Mucosa of descending colon (tissue), 3 donors: ENCODE results near the gene TIPRL. TPM values are rescaled to one million over a fixed set of nuclear protein-coding genes. Genes with fewer than 3 reads are reported as not detected.

ENCODE experiments used
- ATAC-seq: fragments of 200-7000 bp; cut with Tn5 transposase; one replicate; pipeline ENCODE4 v1.9.1; 2020; ENCODE audit warnings: mild to moderate bottlenecking, moderate library complexity
- DNase-seq, 3 donors: peaks; one replicate each; pipeline ENCODE4 v3.0.0-alpha.2; 2020
- H3K36me3 ChIP-seq: fragments of 200-600 bp; one replicate; pipeline ENCODE4 v1.8.0; 2021; ENCODE audit warnings: low read depth, mild to moderate bottlenecking
- H3K4me1 ChIP-seq: fragments of 200-600 bp; one replicate; pipeline ENCODE4 v1.8.0; 2021; ENCODE audit warnings: low read depth, mild to moderate bottlenecking
- H3K4me3 ChIP-seq: fragments of 200-600 bp; one replicate; pipeline ENCODE4 v1.8.0; 2021; ENCODE audit warnings: mild to moderate bottlenecking
- H3K9me3 ChIP-seq: fragments of 200-600 bp; one replicate; pipeline ENCODE4 v1.8.0; 2021; ENCODE audit warnings: mild to moderate bottlenecking
- CTCF ChIP-seq: fragments of 200-600 bp; IDR thresholded peaks from one replicate; pipeline ENCODE4 v1.8.0; 2022; ENCODE audit warnings: antibody characterized with exemption, mild to moderate bottlenecking
- intact Hi-C, 2 donors: fragments of 100-400 bp; cut with DNase I in 1 of 2; cut with micrococcal nuclease in 1 of 2; formaldehyde crosslinking; loops; one replicate each; pipeline versions ENCODE4 v1.11.0 to v1.11.1; 2022; cut with DNase I, micrococcal nuclease
- total RNA-seq, 3 donors: library from RNA; stranded (reverse); fragmentation: NEBNext Ultra II Directional in 2 of 3; extraction: Animal tissue kit (Norgen Biotek cat#: 25700) in 2 of 3; gene quantifications; one replicate each; pipeline versions ENCODE4 v1.2.1 to v1.2.4, GENCODE V29; 2021 to 2023
- donor health status: DM: no; HTN: no; CAD: no; lungs with moderate emphysema.
- donor health status: DM: no; HTN: no; CAD: no.
- donor health status: DM: no; HTN: yes; CAD: no.

The TIPRL gene
- total RNA-seq, 3 donors from 2014 or later, result 30.1 to 37.4 (median 33.5) TPM

GRCh38 chr1:168141871-168142385, 36.8 kb upstream of the TIPRL start:
- DNase-seq, result no peak
- intact Hi-C loops, result no loop called here
- no peak for ATAC-seq
- H3K9me3 ChIP-seq, result no peaks in the 10 kb centered on the region
- no peak overlapping the region for H3K4me3 ChIP-seq
- H3K4me1 ChIP-seq, result no peaks in the 10 kb centered on the region
- H3K36me3 ChIP-seq, result no peaks in the 10 kb centered on the region
- TF ChIP-seq CTCF, result no peak

DNA sequence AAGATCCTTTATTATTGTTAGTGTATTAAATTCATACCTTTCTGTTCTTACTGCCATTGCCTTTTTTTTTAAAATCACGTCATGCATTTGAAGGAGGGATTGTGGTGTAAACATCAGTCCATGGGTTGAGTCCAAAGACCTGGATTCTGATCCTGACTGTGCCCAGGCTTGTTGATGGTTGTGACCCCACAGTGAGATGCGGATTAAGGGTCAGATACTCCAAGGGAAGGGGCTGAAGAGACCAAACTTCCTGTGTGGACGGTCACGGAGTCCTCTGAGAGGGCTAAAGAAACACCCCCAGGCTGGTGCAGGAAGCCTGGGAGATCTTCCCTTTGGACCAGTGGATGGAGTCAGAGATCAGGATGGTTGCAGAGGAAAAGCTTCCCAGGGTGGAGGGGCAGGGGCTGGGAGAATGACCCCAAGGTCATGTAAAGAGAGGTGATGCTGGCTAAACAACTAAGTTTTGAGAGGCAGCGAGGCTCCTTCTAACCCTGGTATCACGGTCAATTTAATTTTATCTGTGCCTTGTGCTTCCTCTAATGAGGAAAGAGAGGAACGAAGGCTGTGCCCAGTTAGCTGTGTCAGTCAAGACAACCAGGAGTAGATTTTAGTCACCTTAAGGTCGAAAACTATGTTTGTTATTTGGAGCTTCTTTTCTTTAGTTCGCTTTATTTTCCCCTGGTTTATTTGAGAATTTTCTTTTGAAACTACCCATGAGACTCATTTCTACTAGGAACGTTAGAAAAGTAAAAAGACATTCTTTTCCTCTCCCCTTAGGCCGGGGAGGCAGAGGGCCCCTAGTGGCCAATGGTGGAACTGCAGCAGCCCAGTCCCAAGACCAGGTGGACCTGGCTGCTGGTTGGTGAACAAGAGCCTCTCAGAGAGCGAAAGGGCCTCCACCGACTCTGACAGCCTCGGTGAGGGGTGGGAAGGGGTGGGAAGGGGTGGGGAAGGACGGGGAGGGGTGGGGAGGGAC, 33.3 kb upstream of the TIPRL start:
- DNase-seq (peak; percentile 85 to 93 (median 92)), ATAC-seq (peak; percentile 99)
- peak; percentile 99 for TF ChIP-seq CTCF
- intact Hi-C loops, result no loop called here
- no peaks in the 10 kb centered on the region for H3K9me3 ChIP-seq
- H3K4me1 ChIP-seq, result no peaks in the 10 kb centered on the region
- no peak overlapping the region for H3K4me3 ChIP-seq
- no peaks in the 10 kb centered on the region for H3K36me3 ChIP-seq

- intact Hi-C loops, result no loop called here
- Histone ChIP-seq H3K4me1 (no peaks in the 10 kb centered on the region), H3K36me3 (no peaks in the 10 kb centered on the region), H3K9me3 (no peaks in the 10 kb centered on the region), H3K4me3 (no peak overlapping the region)
- ATAC-seq (no peak), DNase-seq (no peak)
- TF ChIP-seq CTCF, result no peak
These were observed 32.6 kb upstream of the TIPRL start for GRCh38 chr1:168146160-168146539.

DNA sequence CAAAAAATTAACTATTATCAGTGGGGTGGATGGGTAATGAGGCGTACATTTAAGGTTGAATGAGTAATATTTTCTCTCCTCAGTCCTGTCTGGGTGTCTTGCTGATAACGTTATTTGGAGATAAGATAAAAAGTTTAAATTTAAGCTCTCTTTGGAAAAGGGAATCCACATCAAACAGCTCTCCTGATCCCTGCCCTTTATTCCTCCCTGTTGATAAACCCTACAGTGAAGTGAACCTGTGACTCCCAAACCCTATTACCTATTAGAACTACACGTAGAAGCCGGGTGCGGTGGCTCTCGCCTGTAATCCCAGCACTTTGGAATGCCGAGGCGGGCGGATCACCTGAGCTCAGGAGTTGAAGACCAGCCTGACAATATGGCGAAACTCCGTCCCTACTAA, 32.1 kb upstream of the TIPRL start:
- H3K4me1 ChIP-seq, result no peaks in the 10 kb centered on the region
- ATAC-seq (no peak), DNase-seq (no peak)
- no peak overlapping the region for H3K4me3 ChIP-seq
- no peak for TF ChIP-seq CTCF
- no peaks in the 10 kb centered on the region for H3K9me3 ChIP-seq
- intact Hi-C loops, result no loop called here
- no peaks in the 10 kb centered on the region for H3K36me3 ChIP-seq

GRCh38 chr1:168148916-168149315, 29.8 kb upstream of the TIPRL start:
- H3K9me3 ChIP-seq, result no peaks in the 10 kb centered on the region
- TF ChIP-seq CTCF, result no peak
- H3K4me1 ChIP-seq, result no peaks in the 10 kb centered on the region
- no peak for ATAC-seq
- intact Hi-C loops, result no loop called here
- H3K4me3 ChIP-seq, result no peak overlapping the region
- no peaks in the 10 kb centered on the region for H3K36me3 ChIP-seq
- no peak for DNase-seq
